ENCODE results near the gene SPDYC.

SPDYC gene

GRCh38 chr11:65206441-65206841 lies 36.4 kb downstream of the SPDYC start (continued):
- TF ChIP-seq, protein P1, sequence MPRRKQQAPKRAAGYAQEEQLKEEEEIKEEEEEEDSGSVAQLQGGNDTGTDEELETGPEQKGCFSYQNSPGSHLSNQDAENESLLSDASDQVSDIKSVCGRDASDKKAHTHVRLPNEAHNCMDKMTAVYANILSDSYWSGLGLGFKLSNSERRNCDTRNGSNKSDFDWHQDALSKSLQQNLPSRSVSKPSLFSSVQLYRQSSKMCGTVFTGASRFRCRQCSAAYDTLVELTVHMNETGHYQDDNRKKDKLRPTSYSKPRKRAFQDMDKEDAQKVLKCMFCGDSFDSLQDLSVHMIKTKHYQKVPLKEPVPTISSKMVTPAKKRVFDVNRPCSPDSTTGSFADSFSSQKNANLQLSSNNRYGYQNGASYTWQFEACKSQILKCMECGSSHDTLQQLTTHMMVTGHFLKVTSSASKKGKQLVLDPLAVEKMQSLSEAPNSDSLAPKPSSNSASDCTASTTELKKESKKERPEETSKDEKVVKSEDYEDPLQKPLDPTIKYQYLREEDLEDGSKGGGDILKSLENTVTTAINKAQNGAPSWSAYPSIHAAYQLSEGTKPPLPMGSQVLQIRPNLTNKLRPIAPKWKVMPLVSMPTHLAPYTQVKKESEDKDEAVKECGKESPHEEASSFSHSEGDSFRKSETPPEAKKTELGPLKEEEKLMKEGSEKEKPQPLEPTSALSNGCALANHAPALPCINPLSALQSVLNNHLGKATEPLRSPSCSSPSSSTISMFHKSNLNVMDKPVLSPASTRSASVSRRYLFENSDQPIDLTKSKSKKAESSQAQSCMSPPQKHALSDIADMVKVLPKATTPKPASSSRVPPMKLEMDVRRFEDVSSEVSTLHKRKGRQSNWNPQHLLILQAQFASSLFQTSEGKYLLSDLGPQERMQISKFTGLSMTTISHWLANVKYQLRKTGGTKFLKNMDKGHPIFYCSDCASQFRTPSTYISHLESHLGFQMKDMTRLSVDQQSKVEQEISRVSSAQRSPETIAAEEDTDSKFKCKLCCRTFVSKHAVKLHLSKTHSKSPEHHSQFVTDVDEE (CRISPR knock-in tag; IDR thresholded peaks at IDR 0.05), result no peak
- TF ChIP-seq OSR1 (CRISPR knock-in tag; IDR thresholded peaks at IDR 0.05) (no peak), RARB (CRISPR knock-in tag; IDR thresholded peaks at IDR 0.05) (no peak)

GRCh38 chr11:65206901-65207300 lies 36.9 kb downstream of the SPDYC start:
- no peak for ATAC-seq
- no peak for TF ChIP-seq ZNF565 (CRISPR knock-in tag; conservative IDR thresholded peaks at IDR 0.05; ENCODE audit: low read depth)
- TF ChIP-seq PPARA (CRISPR knock-in tag; IDR thresholded peaks at IDR 0.05; ENCODE audit: borderline replicate concordance), result no peak
- TF ChIP-seq ESRRG (CRISPR knock-in tag; IDR thresholded peaks at IDR 0.05), result no peak
- TF ChIP-seq OSR1 (CRISPR knock-in tag; IDR thresholded peaks at IDR 0.05), result no peak
- no peak for TF ChIP-seq ARNTL (CRISPR knock-in tag; IDR thresholded peaks at IDR 0.05; ENCODE audit: borderline replicate concordance, low read depth)
- no peak for TF ChIP-seq CSRNP3 (CRISPR knock-in tag; IDR thresholded peaks at IDR 0.05)
- TF ChIP-seq ZNF70 (CRISPR knock-in tag; IDR thresholded peaks at IDR 0.05), result no peak

GRCh38 chr11:65207918-65208784 lies 38.1 kb downstream of the SPDYC start:
- TF ChIP-seq RARB (CRISPR knock-in tag; IDR thresholded peaks at IDR 0.05), result no peak
- no peak for TF ChIP-seq PPARA (CRISPR knock-in tag; IDR thresholded peaks at IDR 0.05; ENCODE audit: borderline replicate concordance)
- TF ChIP-seq CREB5 (CRISPR knock-in tag; IDR thresholded peaks at IDR 0.05; ENCODE audit: low read depth), result no peak
- no peak for TF ChIP-seq ZNF8 (CRISPR knock-in tag; IDR thresholded peaks at IDR 0.05)
- TF ChIP-seq POU6F1 (CRISPR knock-in tag; IDR thresholded peaks at IDR 0.05; ENCODE audit: borderline replicate concordance, low read depth), result no peak
- TF ChIP-seq GLIS3 (CRISPR knock-in tag; IDR thresholded peaks at IDR 0.05), result no peak
- no peak for TF ChIP-seq ZFP30 (CRISPR knock-in tag; IDR thresholded peaks at IDR 0.05)
- TF ChIP-seq OSR1 (CRISPR knock-in tag; IDR thresholded peaks at IDR 0.05), result no peak
- TF ChIP-seq ZFP3 (CRISPR knock-in tag; IDR thresholded peaks at IDR 0.05), result no peak
- no peak for TF ChIP-seq ZNF70 (CRISPR knock-in tag; IDR thresholded peaks at IDR 0.05)
- no peak for TF ChIP-seq SNAI2 (CRISPR knock-in tag; IDR thresholded peaks at IDR 0.05)
- TF ChIP-seq ISL1 (CRISPR knock-in tag; IDR thresholded peaks at IDR 0.05), result no peak
- ATAC-seq, result no peak

DNA sequence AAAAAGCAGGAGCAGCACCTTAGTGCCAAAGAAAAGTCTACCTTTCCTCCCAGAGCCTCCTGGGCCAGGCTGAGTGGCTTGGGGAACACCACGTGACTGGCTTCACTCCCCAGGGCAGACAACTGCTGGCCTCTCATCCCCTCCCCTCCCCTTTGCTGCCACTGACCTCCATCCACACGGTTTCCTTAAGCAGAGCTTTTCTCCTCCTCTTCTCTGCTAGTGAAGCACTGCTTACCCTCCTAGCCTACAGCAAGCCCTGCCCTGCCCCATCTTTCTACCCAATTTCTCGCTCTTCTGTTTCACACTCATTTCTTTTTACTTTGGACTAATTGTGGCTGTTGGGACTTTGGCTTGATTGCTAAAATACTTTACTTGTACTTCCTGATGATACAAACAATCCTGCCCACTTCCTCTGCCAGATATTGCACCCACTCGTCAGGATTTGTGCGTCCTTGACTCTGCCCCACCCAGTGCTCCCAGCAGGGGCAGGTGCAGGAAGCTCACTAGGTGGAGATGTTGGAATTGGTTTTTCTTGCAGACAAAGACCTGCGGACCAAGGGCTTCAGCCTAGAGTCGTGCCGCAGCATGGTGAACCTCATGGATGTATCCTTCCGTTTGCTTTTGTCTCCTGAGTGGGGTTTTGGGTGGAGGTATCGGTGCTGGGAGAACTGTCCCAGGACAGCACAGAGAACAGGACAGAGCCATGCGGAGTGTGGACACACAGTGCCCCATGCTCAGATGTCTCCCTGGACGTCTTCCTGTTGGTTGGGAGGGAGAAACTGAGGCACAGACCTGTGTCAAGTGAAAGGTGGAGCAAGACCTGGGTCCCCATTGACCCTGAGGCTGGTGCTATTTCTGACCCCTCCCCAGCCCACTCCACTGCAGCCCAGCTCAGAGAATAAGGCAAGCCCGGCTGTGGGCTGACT lies 39.0 kb downstream of the SPDYC start:
- ATAC-seq, result no peak
- TF ChIP-seq CSRNP3 (CRISPR knock-in tag; IDR thresholded peaks at IDR 0.05), result no peak
- no peak for TF ChIP-seq SNAI2 (CRISPR knock-in tag; IDR thresholded peaks at IDR 0.05)
- no peak for TF ChIP-seq PATZ1 (CRISPR knock-in tag; IDR thresholded peaks at IDR 0.05; ENCODE audit: borderline replicate concordance)
- no peak for TF ChIP-seq TCF4 (CRISPR knock-in tag; IDR thresholded peaks at IDR 0.05; ENCODE audit: borderline replicate concordance)
- no peak for TF ChIP-seq ZNF565 (CRISPR knock-in tag; conservative IDR thresholded peaks at IDR 0.05; ENCODE audit: low read depth)
- no peak for TF ChIP-seq GLIS3 (CRISPR knock-in tag; IDR thresholded peaks at IDR 0.05)
- TF ChIP-seq, protein P1 (CRISPR knock-in tag; IDR thresholded peaks at IDR 0.05), result no peak
